GM20431 (cell line): ENCODE data around the gene EVL.
"Not testable (repeated sequence)": the region's sequence is repeated elsewhere in the genome, so short reads cannot be mapped to it uniquely, and the experiment has no call there.

ENCODE experiments used
- in situ Hi-C: fragments of 300-500 bp; cut with MseI, MboI; formaldehyde crosslinking; loops from one replicate; pipeline ENCODE4 v1.15.0; 2020; ENCODE audit warnings: low sequenced_read_pairs; ENCODE audit not compliant: unreplicated experiment

EVL gene, protein sequence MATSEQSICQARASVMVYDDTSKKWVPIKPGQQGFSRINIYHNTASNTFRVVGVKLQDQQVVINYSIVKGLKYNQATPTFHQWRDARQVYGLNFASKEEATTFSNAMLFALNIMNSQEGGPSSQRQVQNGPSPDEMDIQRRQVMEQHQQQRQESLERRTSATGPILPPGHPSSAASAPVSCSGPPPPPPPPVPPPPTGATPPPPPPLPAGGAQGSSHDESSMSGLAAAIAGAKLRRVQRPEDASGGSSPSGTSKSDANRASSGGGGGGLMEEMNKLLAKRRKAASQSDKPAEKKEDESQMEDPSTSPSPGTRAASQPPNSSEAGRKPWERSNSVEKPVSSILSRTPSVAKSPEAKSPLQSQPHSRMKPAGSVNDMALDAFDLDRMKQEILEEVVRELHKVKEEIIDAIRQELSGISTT

GRCh38 chr14:100065111-100065871, at the start of gene EVL:
Gene EVL, plus strand, starts transcription at chr14:100065422. Its CDS starts 79 bp downstream, at chr14:100065501.
- in situ Hi-C loops = no loop called here

- in situ Hi-C loops = no loop called here
Observed at GRCh38 chr14:100017553-100017952, 47.7 kb upstream of the EVL start.

GRCh38 chr14:100018054-100018453, 47.2 kb upstream of the EVL start:
- in situ Hi-C loops = no loop called here

- in situ Hi-C loops = no loop called here
Observed at GRCh38 chr14:100018482-100018881, 46.7 kb upstream of the EVL start.

GRCh38 chr14:100019156-100019744, 46.0 kb upstream of the EVL start:
- in situ Hi-C loops = no loop called here

DNA sequence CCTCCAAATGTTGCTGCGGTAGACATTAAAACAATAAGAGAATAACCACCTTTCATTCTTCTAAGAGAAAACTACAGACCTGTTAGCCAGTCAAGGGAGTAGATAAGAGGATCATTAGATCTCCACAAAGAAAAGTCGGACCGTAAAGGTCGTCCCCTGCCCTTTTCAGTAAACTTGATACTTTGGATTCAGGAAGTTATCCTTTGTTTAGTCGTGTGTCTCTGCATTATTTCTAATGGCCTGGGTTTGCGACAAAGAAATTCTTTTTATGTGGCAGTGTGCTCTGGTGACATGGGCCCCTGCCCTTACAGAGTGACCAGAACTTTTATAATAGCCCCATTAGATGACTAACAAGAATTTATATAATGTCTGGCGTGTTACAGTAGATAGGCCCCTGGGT, 44.6 kb upstream of the EVL start:
- in situ Hi-C loops = no loop called here

DNA sequence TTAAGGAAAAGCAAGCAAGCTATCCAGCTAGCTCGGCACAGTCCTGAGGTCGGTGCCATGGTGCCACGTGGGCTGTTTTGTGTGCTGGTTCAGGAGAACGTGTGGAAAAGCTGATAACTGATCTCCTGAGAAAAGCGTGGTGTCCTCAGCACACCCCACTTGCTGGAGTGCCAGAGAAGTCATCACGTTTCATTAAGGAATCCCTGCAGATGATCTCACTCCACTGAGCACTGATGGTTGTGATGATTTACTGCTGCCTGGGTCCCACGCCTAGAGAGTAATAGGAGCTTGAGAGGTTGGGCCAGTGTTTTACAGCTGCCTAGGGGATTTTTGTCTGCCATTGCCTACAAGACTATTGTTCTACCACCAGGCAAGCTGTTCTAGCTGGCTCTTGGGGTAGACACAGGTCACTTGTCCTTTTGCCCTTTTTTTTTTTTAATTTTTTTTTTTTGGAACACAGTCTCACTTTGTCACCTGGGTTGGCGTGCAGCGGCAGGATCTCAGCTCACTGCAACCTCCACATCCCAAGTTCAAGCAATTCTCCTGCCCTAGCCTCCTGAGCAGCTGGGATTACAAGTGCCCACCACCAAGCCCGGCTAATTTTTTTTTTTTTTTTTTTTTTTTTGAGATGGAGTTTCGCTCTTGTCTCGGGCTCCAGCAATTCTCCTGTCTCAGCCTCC, 42.3 kb upstream of the EVL start:
- in situ Hi-C loops = no loop called here

DNA sequence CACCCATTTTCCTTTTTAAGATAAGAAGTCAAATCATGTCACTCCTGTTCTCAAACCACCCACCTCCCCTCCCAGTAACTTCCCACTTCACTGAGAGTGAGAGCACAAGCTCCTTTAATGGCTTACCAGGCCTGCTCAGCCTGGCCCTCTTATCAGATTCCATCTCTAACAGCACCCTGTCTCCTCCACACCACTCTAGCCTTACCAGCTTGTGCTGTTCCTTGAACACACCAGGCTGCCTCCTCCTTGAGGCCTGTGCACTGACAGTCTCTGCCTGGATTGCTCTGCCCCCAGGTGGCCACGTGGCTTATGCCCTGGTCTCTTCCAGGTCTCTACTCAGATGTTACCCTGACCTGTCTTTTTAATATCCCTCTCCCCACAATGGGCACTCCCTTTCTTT, 40.1 kb upstream of the EVL start:
- in situ Hi-C loops = no loop called here

- in situ Hi-C loops = no loop called here
Observed at GRCh38 chr14:100027771-100028490, 37.3 kb upstream of the EVL start.

DNA sequence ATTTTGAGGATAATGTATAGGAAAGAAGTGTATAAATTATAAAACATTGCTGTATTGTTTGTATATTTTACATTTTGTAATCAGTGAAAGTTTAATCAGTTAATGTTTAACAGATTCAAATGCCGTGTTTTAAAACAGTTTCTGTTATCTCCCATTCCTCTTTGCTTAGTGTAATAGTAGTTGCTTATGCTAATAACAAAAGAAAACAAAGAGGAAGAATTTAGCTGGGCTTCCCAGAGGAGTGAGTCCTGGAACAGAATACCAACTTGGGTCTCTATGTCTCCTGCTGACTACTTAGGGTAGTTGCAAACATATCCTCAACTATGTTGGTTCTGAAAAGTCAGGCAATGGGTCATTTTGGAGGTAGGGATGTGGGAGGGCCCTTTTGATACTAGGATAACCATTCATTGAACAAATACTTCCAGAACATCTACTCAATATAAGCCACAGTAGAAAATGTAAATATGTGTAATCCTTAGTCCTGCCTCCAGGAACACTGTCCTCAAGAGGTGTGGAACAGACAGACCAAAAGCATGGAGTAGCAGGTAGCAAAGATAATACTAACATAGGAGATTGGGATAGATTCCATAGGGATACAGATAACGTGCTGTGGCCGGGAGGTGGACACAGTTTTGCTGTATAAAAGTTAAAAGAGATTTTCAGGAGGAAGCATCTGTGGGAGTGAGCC, 36.1 kb upstream of the EVL start:
- in situ Hi-C loops = no loop called here

GRCh38 chr14:100030006-100030405, 35.2 kb upstream of the EVL start:
- in situ Hi-C loops = not testable (repeated sequence)

GRCh38 chr14:100030452-100031153, 34.6 kb upstream of the EVL start:
- in situ Hi-C loops = no loop called here

DNA sequence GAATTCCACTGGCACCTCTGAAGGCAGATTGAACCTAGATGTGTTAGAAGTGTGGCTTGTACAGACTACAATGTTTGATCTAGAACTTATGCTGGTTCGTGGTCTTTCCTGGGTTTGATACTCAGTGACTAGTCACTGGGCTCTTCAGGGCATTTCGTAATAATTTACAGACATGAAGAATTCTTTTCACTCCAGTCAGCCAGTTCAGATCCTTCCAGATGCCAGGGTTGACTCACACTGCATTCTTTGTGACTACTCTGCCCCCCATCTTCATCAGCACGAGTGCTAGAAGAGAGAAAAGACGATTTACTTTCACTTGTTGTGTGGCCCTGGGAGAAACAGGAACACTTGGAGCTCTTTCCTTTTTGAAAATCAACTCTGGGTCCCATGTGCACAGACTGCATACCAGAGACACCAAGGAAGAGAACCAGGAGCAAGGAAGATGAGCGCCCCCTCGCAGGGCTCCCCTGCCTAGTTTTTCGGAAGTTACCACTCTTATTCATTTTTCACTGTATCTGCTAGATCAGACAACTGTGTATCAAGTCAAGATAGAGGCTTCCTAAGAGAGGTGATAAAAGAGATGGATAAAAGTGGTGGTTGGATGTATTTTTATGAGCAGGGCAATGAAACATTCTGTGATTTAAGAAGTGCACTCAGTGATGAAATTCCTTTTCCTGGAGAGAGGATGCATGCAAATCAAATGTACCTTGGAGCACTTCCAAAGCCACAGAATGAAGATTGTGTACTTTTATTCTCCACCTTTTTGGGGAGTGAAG, 33.5 kb upstream of the EVL start:
- in situ Hi-C loops = no loop called here

- in situ Hi-C loops = no loop called here
Observed at GRCh38 chr14:100032738-100033137, 32.5 kb upstream of the EVL start.

GRCh38 chr14:100033347-100034075, 31.7 kb upstream of the EVL start:
- in situ Hi-C loops = no loop called here

- in situ Hi-C loops = no loop called here
Observed at GRCh38 chr14:100034468-100034867, 30.8 kb upstream of the EVL start.

DNA sequence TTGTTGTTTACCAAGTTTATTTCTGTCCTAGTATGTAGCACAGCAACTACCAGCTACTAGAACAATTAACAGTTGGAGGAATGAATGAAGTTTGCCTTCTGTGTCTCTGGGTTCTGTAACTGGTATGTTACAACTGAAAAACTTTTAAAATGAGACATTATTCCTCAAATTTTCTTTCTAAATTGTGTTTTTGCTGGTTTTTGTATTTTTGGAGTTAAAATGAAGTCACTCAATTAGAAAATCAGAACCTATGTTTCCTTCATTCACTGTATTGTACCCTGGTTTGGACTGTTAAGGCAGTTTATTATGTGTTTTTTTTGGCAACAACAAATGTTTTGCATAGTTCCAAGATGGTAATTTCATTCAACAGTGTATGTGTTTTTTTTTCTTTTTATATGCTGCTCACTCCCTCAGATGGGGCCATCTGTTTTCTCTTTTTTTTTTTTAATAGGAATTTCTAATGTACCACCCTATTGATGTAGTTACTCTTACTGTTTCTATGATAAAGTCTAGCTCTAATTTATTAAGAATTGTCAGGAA, 30.2 kb upstream of the EVL start:
- in situ Hi-C loops = no loop called here
